HG03469 (cell line): ENCODE measurements around the gene MRPL50.
"Not testable (repeated sequence)": the region's sequence is repeated elsewhere in the genome, so short reads cannot be mapped to it uniquely, and the experiment has no call there.

Source experiments
- ATAC-seq: cut with Tn5 transposase; IDR thresholded peaks from one replicate; pipeline ENCODE4 v1.9.1; 2021; ENCODE audit warnings: mild to moderate bottlenecking, moderate library complexity, moderate number of reproducible peaks; ENCODE audit not compliant: unreplicated experiment

MRPL50 gene

DNA sequence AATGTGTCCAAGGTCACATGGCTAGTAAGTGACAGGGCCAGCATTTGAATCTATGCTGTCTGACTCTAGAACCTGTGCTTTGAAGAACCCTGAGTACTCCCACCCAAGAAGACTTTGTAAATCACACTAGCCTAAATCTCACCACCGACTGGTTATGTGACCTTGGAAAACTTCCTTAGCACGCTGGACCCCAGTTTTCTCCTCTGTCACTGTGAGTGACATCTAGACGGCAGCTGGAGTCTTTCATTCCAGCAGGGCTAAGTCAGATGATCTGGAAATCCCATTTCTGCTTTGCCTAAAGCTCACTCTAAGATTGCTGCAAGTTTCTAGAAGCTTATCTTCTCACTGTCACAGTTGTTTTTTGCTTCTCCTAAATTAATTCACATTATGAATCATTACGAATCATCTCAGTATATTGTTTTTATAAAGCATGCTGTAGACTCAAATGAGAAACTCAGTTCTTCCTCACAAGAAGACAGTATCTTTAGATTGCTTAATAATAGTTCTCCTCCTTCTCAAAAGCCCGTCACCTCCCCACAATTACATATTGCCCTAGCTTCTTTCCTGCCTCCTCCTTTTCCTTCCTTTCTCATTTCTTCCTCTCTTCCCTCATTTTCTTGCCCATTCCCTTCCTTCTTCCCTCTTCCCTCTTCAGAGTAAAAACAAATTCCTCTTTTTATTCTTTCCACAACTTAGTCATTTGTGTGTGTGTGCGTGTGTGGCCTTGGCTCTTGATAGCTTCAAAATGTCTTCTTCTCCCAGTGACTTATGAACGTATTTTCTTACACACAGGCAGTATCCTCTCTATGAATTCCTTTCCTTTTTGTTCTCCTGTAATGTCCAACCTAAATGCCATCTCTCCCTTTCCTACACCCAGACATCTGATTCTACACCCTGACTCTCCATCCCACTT is 20.4 kb upstream of the MRPL50 start:
- no peak for ATAC-seq

DNA sequence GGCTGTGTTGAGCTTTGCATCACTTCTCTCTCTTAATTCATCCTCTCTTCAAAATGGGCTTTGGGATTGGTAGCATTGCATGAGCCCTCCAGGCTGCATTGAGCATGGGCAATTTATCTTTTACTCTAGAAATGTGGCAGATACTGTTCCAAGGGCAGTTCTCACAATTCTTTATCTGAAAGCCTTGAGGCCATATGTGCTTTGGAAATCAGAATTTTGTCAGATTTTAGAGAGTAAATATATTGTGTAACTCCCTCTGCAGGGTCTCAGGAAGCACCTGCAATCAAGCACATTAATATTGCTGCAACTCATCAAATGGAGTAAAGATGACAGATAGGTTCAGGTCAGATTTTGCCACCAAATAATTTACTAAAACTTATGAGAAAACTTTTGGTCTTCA is 19.6 kb upstream of the MRPL50 start:
- no peak for ATAC-seq

GRCh38 chr9:101417389-101417788 is 19.0 kb upstream of the MRPL50 start:
- ATAC-seq: no peak

DNA sequence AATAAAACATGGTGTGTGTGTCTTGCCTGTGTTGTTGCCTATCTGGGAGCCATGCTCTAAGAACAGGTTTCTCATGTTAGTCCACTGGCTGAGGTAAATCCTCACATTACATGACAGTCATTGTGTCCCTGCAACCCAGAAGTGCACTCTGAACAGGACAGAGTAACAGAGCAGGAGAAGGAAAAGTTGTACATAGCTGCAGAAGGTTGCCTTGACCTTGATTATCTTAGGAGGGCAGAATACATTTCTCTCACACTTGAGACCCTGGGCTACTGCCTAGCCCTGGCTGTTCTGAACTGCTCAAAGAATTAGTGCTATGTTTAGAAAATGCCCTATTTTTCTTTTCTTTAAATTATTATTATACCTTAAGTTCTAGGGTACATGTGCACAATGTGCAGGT is 17.2 kb upstream of the MRPL50 start:
- ATAC-seq: no peak

- ATAC-seq: no peak
Measured at GRCh38 chr9:101414839-101415238, 16.4 kb upstream of the MRPL50 start.

- no peak for ATAC-seq
Measured at GRCh38 chr9:101409079-101409477, 10.7 kb upstream of the MRPL50 start.

DNA sequence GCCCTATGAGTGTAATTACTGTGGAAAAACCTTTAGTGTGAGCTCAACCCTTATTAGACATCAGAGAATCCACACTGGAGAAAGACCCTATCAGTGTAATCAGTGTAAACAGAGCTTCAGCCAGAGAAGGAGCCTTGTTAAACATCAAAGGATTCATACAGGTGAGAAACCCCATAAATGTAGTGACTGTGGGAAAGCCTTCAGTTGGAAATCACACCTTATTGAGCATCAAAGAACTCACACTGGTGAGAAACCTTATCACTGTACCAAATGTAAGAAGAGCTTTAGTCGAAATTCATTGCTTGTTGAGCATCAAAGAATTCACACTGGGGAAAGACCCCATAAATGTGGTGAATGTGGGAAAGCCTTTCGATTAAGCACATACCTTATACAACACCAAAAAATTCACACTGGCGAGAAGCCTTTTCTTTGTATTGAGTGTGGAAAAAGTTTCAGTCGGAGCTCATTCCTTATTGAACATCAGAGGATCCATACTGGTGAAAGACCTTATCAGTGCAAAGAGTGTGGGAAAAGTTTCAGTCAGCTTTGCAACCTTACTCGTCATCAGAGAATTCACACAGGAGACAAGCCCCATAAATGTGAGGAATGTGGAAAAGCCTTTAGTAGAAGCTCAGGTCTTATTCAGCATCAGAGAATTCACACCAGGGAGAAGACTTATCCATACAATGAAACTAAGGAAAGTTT is 10.1 kb upstream of the MRPL50 start:
- ATAC-seq: no peak

DNA sequence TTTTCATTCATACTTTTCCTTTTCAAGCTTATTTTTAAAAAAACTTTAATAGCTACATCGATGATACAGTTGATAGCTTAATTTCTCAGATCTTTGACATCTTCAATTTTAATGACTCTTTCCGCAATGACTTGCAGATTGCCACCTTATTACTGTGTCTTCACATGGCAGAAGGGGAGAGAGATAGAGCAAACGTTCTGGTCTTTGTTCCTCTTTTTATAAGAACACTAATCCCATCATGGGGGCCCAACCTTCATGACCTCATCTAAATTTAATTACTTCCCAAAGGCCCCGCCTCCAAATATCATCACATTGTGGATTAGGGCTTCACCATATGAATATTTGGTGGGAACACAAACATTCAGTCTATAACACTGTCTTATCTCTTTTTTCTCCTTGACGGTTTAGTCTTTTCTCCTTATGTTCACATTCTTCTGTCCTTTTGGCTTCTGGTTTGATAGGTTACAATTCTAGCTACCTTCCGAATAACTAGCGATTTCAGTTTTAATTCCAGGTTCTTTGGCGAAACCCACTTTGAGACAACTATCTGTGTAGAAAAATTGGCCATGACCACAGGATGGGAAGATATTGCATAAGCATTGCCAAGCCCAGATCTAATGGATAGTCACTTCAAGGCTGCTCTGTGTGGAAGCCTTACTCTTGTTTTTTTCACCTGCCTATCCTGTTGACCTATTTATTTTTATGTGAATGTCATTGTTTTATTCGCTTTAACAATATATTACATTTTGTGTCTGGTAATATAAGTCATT is 5.3 kb upstream of the MRPL50 start:
- ATAC-seq: no peak

- ATAC-seq: no peak
Measured at GRCh38 chr9:101400120-101400519, 1.7 kb upstream of the MRPL50 start.

GRCh38 chr9:101399643-101399970 is 1.2 kb upstream of the MRPL50 start:
- ATAC-seq: no peak

- ATAC-seq: no peak
Measured at GRCh38 chr9:101398930-101399642, 668 bp upstream of the MRPL50 start.

GRCh38 chr9:101397746-101398067 is 711 bp downstream of the MRPL50 start:
- no peak for ATAC-seq

DNA sequence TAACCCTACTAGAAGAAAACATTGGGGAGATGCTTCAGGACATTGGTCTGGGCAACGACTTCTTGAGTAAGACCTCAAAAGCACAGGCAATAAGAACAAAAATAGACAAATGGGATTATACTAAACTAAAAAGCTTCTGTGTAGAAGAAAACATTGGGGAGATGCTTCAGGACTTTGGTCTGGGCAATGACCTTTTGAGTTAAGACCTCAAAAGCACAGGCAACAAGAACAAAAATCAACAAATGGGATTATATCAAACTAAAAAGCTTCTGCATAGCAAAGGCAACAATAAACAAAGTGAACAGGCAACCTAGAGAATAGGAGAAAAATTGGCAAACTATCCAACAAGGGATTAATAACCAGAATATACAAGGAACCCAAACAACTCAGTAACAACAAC is 3.7 kb downstream of the MRPL50 start:
- no peak for ATAC-seq

GRCh38 chr9:101393135-101393534 is 5.3 kb downstream of the MRPL50 start:
- ATAC-seq: no peak

GRCh38 chr9:101388507-101388993 is 9.9 kb downstream of the MRPL50 start:
- no peak for ATAC-seq

DNA sequence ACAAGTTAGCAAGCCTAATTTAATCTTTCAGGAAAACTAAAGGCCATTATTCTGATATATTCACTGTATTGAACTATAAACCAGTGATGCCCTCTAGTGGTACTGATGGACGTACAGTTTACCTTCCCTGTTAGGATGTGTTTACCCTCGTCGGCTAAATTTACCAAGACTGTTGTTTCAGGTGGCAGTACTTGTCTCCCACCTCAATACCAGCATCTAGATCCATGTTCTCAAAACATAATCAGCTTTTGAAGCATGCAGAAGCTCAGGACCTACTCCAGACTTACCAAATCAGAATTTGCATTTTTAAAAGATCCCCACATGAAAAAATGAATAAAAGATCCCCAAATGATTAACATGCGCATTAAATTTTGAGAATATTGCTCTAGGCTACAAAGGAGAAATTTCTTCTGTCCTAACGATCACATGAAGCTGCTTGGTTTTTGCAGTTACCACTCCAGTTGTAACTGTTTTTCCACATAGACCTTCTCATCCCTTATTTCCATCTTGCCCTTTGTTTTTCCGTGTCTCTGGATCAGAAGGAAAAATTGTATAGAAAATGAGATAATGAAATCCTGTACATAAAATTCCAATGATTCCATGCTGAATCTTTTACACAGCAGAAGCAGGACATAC is 10.4 kb downstream of the MRPL50 start:
- peak; percentile 63 for ATAC-seq

- ATAC-seq: not testable (repeated sequence)
Measured at GRCh38 chr9:101384873-101385536, 13.4 kb downstream of the MRPL50 start, which contains the start of gene BAAT. Gene BAAT (minus strand): TSS chr9:101385006. CDS start chr9:101371404, 13,602 bp downstream.

- ATAC-seq: no peak
Measured at GRCh38 chr9:101383361-101383760, 15.1 kb downstream of the MRPL50 start.

DNA sequence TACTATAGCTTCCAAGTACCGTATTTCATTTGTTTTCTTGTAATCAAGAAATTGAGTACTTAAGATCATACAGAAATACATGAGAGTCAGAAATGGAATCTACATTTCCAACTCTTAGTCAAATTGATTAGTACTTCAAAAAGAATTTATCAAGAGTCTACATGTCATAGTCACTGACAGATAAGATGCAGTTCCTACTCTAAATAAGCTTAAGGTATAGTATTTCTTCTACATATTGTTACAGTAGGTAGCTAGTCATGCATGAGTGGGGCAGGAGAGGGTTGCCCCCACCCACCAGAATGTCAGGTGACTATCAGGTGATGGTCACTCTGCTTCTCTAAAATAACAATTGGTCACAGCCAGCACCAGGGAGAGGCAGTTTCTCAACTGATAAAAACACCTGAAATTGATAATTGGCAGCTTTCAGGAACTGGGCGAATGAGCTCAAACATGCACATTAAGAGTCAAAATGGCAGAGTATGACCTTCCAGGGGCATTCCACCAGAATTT is 16.5 kb downstream of the MRPL50 start:
- no peak for ATAC-seq

DNA sequence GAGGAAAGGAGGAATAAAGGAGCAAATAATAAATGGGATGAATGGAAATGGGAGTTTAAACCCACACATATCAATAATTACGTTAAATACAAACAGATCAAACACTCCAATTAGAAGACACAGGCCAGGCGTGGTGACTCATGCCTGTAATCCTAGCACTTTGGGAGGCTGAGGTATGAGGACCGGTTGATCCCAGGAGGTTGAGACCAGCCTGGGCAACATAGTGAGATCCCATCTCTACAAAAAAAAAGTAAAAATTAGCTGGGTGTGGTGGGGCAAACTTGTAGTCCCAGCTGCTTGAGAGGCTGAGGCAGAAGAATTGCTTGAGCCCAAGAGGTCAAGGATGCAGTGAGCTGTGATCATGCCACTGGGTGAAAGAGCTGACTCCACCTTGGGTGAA is 17.3 kb downstream of the MRPL50 start:
- no peak for ATAC-seq
